ENCODE measurements around the gene OVOL3.

- no peak for TF ChIP-seq CTCF (IDR thresholded peaks at IDR 0.05)
- peak in 2 of 3 donors; percentile 72 to 76 for TF ChIP-seq POLR2AphosphoS5 (IDR thresholded peaks at IDR 0.05)
Observed at GRCh38 chr19:36136964-36137686, 26.2 kb downstream of the OVOL3 start.
